ENCODE results near the gene OTUD7B. TPM values are rescaled to one million over a fixed set of nuclear protein-coding genes. Genes with fewer than 3 reads are reported as not detected.

The OTUD7B gene
- total and polyA plus RNA-seq, 10 of the 15 experiments (the other 5 are each of a cell fraction or from before 2014, with no cell fraction given): 1.7 to 24.9 (median 6.6) TPM

GRCh38 chr1:149888999-149889289 lies 121.6 kb downstream of the OTUD7B start:
- Histone ChIP-seq H3K4me3 (peak overlapping the region; percentile 68), H3K27ac (ENCODE audit: control insufficient read depth, insufficient read depth) (peak overlapping the region; percentile 83), H3K27me3 (replicated peaks in 1 of 2; ENCODE audit: control insufficient read depth in 2 of 2, insufficient read depth in 2 of 2, low read length in 1 of 2) (no peaks in the 10 kb centered on the region), H3K79me2 (ENCODE audit: control insufficient read depth, insufficient read depth, low read length) (peaks cover 17% of the 10 kb centered on the region), H3K9me3 (replicated peaks; ENCODE audit: control insufficient read depth, insufficient read depth, low read length) (no peaks in the 10 kb centered on the region), H2AFZ (ENCODE audit: control insufficient read depth, low read depth, low read length) (peak overlapping the region; percentile 78), H4K20me1 (ENCODE audit: control insufficient read depth, insufficient read depth) (no peaks in the 10 kb centered on the region), H3K4me2 (ENCODE audit: control insufficient read depth, insufficient read depth) (peak overlapping the region; percentile 55), H3K36me3 (ENCODE audit: control insufficient read depth in 2 of 2, insufficient read depth in 2 of 2, low read length in 1 of 2) (no peaks in the 10 kb centered on the region), H3K4me1 (ENCODE audit: control insufficient read depth, insufficient read depth, low read length) (no peaks in the 10 kb centered on the region), H3K9ac (ENCODE audit: control insufficient read depth, insufficient read depth, low read length) (peak overlapping the region; percentile 60; the same call in 1 of the 2 replicates)
- intact Hi-C loops (cut with micrococcal nuclease; ENCODE audit: unreplicated experiment) (loop anchor here (1.0 kb wide), 2 partner anchors 10 to 161 kb away; partner anchors contain the start of gene BOLA1), in situ Hi-C loops (cut with MboI) (no loop called here)
- TF ChIP-seq EP300 (IDR thresholded peaks at IDR 0.05; ENCODE audit: borderline replicate concordance in 1 of 2, control insufficient read depth in 1 of 2, low read depth in 2 of 2, low read length in 2 of 2) (no peak), MLLT1 (IDR thresholded peaks at IDR 0.05) (peak; percentile 94), EGR1 (IDR thresholded peaks at IDR 0.05; ENCODE audit: borderline replicate concordance in 1 of 2, low read depth in 2 of 2, low read length in 2 of 2) (no peak)
- 90% methylated on average over 6 of the region's 6 CpGs for WGBS (ENCODE audit: insufficient coverage, insufficient replicate concordance, low lambda C conversion rate, missing lambda C conversion rate)
- BruUV-seq (replicated peaks): no TSS peak
- DNase-seq (ENCODE audit: low read depth, low spot score) (no peak), ATAC-seq (no peak), FAIRE-seq (no peak)
- CTCF ChIA-PET: interaction anchor here (0.6 to 3.2 kb wide), 12 partner anchors 11 to 280 kb away, joined by 3 to 20 read pairs (median 6); partner anchors contain the start of gene BOLA1
- SMC1A ChIA-PET (ENCODE audit: uncharacterized antibody, unreplicated experiment): interaction anchor here (0.8 to 3.1 kb wide), 10 partner anchors 13 to 298 kb away, joined by 3 to 13 read pairs (median 4); partner anchors contain the start of gene VPS45
- RAD21 ChIA-PET (ENCODE audit: unreplicated experiment): interaction anchor here (0.8 to 2.2 kb wide), 7 partner anchors 14 to 277 kb away, joined by 3 to 6 read pairs (median 5); no protein-coding TSS in a partner anchor
- POLR2A ChIA-PET: interaction anchor here (0.6 to 4.0 kb wide), 8 partner anchors 40 to 272 kb away, joined by 3 to 57 read pairs (median 4); partner anchors contain the start of gene SF3B4
